ENCODE measurements around the gene TSPEAR.

Gene TSPEAR

GRCh38 chr21:44615466-44615865, 95.9 kb downstream of the TSPEAR start:
- no peak for TF ChIP-seq CTCF (IDR thresholded peaks at IDR 0.05; ENCODE audit: insufficient read depth, low read depth, low read length, missing control alignments)
- no peak overlapping the region for H3K4me3 ChIP-seq (ENCODE audit: low read length)
- no peak for DNase-seq (ENCODE audit: low read depth)

- H3K4me3 ChIP-seq (ENCODE audit: low read length) = no peak overlapping the region
- DNase-seq (ENCODE audit: low read depth) = no peak
- TF ChIP-seq CTCF (IDR thresholded peaks at IDR 0.05; ENCODE audit: insufficient read depth, low read depth, low read length, missing control alignments) = no peak
Observed at GRCh38 chr21:44614961-44615391, 96.4 kb downstream of the TSPEAR start.

- no peak for DNase-seq (ENCODE audit: low read depth)
- no peak for TF ChIP-seq CTCF (IDR thresholded peaks at IDR 0.05; ENCODE audit: insufficient read depth, low read depth, low read length, missing control alignments)
- no peak overlapping the region for H3K4me3 ChIP-seq (ENCODE audit: low read length)
Observed at GRCh38 chr21:44614161-44614631, 97.2 kb downstream of the TSPEAR start.

GRCh38 chr21:44613386-44614155, 97.8 kb downstream of the TSPEAR start:
- H3K4me3 ChIP-seq (ENCODE audit: low read length) = no peak overlapping the region
- TF ChIP-seq CTCF (IDR thresholded peaks at IDR 0.05; ENCODE audit: insufficient read depth, low read depth, low read length, missing control alignments) = no peak

GRCh38 chr21:44612669-44613229, 98.6 kb downstream of the TSPEAR start:
- no peak for TF ChIP-seq CTCF (IDR thresholded peaks at IDR 0.05; ENCODE audit: insufficient read depth, low read depth, low read length, missing control alignments)
- no peak overlapping the region for H3K4me3 ChIP-seq (ENCODE audit: low read length)
- no peak for DNase-seq (ENCODE audit: low read depth)

More at GRCh38 chr21:44613386-44614155, 97.8 kb downstream of the TSPEAR start:
- no peak for DNase-seq (ENCODE audit: low read depth)

GRCh38 chr21:44612029-44612486, 99.3 kb downstream of the TSPEAR start, which contains the start of gene KRTAP10-8:
Gene KRTAP10-8 (plus strand): TSS chr21:44612079. CDS start chr21:44612101, 22 bp downstream.
- TF ChIP-seq CTCF (IDR thresholded peaks at IDR 0.05; ENCODE audit: insufficient read depth, low read depth, low read length, missing control alignments) = no peak
- no peak for DNase-seq (ENCODE audit: low read depth)
- H3K4me3 ChIP-seq (ENCODE audit: low read length) = no peak within 1 kb of the TSS
